Transverse colon (tissue), 4 donors: Measurements from ENCODE around the gene ID1.

ENCODE experiments used
- POLR2AphosphoS5 ChIP-seq, 3 donors: sonication (generic); formaldehyde crosslinking; IDR thresholded peaks; one replicate each; pipeline ENCODE4 v1.6.1; 2016; ENCODE audit warnings: antibody characterized with exemption in 3 of 3
- TF ChIP-seq, protein P1 (sequence below), 5 experiments: fragments of 200-600 bp in 3 of 5; fragments of 450-650 bp in 2 of 5; sonication (generic) in 3 of 5; IDR thresholded peaks; 1 replicate in 2 of 5; 2 replicates in 3 of 5; pipeline ENCODE4 v1.5.1; 2016 to 2017; ENCODE audit warnings: antibody characterized with exemption in 5 of 5, inconsistent platforms in 3 of 5, mild to moderate bottlenecking in 2 of 5, moderate library complexity in 1 of 5

DNA sequence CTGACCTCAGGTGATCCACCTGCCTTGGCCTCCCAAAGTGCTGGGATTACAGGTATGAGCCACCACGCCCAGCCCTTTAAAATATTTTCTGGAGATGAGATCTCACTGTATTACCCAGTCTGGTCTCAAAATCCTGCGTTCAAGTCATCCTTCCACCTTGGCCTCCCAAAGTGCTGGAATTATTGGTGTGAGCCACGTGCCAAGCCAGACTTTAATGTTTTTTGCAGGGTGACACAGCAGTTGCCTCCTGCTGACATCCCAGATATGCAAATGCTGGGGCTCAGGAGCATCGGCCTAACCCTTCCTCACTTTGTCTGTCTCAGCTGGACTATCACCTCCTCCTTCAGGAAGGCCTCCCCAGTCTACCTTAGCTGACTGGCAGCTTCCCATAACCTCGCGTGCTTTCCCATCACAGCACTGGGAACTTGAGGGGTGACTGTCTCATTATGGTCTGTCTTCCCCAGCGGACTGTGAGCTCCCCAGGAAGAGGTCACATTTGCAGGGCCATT is 14.3 kb upstream of the ID1 start:
- TF ChIP-seq, protein P1, sequence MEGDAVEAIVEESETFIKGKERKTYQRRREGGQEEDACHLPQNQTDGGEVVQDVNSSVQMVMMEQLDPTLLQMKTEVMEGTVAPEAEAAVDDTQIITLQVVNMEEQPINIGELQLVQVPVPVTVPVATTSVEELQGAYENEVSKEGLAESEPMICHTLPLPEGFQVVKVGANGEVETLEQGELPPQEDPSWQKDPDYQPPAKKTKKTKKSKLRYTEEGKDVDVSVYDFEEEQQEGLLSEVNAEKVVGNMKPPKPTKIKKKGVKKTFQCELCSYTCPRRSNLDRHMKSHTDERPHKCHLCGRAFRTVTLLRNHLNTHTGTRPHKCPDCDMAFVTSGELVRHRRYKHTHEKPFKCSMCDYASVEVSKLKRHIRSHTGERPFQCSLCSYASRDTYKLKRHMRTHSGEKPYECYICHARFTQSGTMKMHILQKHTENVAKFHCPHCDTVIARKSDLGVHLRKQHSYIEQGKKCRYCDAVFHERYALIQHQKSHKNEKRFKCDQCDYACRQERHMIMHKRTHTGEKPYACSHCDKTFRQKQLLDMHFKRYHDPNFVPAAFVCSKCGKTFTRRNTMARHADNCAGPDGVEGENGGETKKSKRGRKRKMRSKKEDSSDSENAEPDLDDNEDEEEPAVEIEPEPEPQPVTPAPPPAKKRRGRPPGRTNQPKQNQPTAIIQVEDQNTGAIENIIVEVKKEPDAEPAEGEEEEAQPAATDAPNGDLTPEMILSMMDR (IDR thresholded peaks at IDR 0.05): no peak
- TF ChIP-seq POLR2AphosphoS5 (IDR thresholded peaks at IDR 0.05): no peak
